GM12878 (cell line): ENCODE results near the gene PPOX. TPM values are rescaled to one million over a fixed set of nuclear protein-coding genes. Genes with fewer than 3 reads are reported as not detected.

Experiments used
- CBX3 ChIP-seq: fragments of 200-600 bp; sonication (generic); IDR thresholded peaks from 2 replicates; pipeline ENCODE4 v1.6.1; 2016; ENCODE audit warnings: low read depth, borderline replicate concordance
- CEBPB ChIP-seq, 2 experiments: fragments of 150-350 bp in 1 of 2; IDR thresholded peaks; 2 replicates each; pipeline ENCODE4 v1.6.1; 2012 to 2014; ENCODE audit warnings: low read depth in 2 of 2, low read length in 2 of 2, borderline replicate concordance in 1 of 2, inconsistent platforms in 1 of 2
- CREB1 ChIP-seq: IDR thresholded peaks from 2 replicates; pipeline ENCODE4 v1.6.1; 2012; ENCODE audit warnings: low read depth, mild to moderate bottlenecking, inconsistent platforms
- GABPA ChIP-seq: IDR thresholded peaks from 2 replicates; pipeline ENCODE4 v1.6.1; 2014; ENCODE audit warnings: antibody characterized with exemption, low read depth, mild to moderate bottlenecking, inconsistent platforms
- HCFC1 ChIP-seq: fragments of 150-350 bp; IDR thresholded peaks from 2 replicates; pipeline ENCODE4 v1.6.1; 2014; ENCODE audit warnings: low read length
- HDAC6 ChIP-seq: fragments of 200-600 bp; sonication (generic); IDR thresholded peaks from one replicate; pipeline ENCODE4 v1.8.0; 2017; ENCODE audit warnings: antibody characterized with exemption; ENCODE audit not compliant: unreplicated experiment
- HSF1 ChIP-seq: fragments of 150-350 bp; IDR thresholded peaks from 2 replicates; pipeline ENCODE4 v1.6.1; 2014; ENCODE audit warnings: mild to moderate bottlenecking, low read depth, low read length
- KDM1A ChIP-seq: fragments of 200-600 bp; sonication (generic); IDR thresholded peaks from 2 replicates; pipeline ENCODE4 v1.6.1; 2016; ENCODE audit warnings: borderline replicate concordance
- MXI1 ChIP-seq: fragments of 150-350 bp; IDR thresholded peaks from 2 replicates; pipeline ENCODE4 v1.6.1; 2011; ENCODE audit warnings: low read depth, mild to moderate bottlenecking, inconsistent platforms, low read length, improper control_type of control experiment
- NRF1 ChIP-seq: conservative IDR thresholded peaks from 2 replicates; pipeline ENCODE4 v1.6.1; 2011; ENCODE audit warnings: mild to moderate bottlenecking, low read depth, low read length, improper control_type of control experiment
- PBX3 ChIP-seq: IDR thresholded peaks from 2 replicates; pipeline ENCODE4 v1.6.1; 2011; ENCODE audit warnings: mild to moderate bottlenecking, low read depth, low read length, moderate library complexity; ENCODE audit not compliant: insufficient replicate concordance
- POLR2A ChIP-seq: IDR thresholded peaks from 2 replicates; pipeline ENCODE4 v1.6.1; 2011; ENCODE audit warnings: low read depth, mild to moderate bottlenecking, low read length
- POLR2AphosphoS2 ChIP-seq: IDR thresholded peaks from 2 replicates; pipeline ENCODE4 v1.6.1; 2011; ENCODE audit warnings: low read depth, mild to moderate bottlenecking, low read length, improper control_type of control experiment, moderate library complexity
- PRDM15 ChIP-seq: fragments of 450-650 bp; formaldehyde crosslinking; IDR thresholded peaks from 2 replicates; pipeline ENCODE4 v1.4.0; 2020; ENCODE audit warnings: mild to moderate bottlenecking, moderate library complexity
- RFX5 ChIP-seq: IDR thresholded peaks from 2 replicates; pipeline ENCODE4 v1.6.1; 2011; ENCODE audit warnings: low read depth, low read length, improper control_type of control experiment
- STAT1 ChIP-seq: fragments of 450-650 bp; conservative IDR thresholded peaks from 2 replicates; pipeline ENCODE4 v1.6.1; 2014; ENCODE audit warnings: antibody characterized with exemption, mild to moderate bottlenecking
- WRNIP1 ChIP-seq: IDR thresholded peaks from 2 replicates; pipeline ENCODE4 v1.6.1; 2011; ENCODE audit warnings: low read depth, low read length, improper control_type of control experiment, borderline replicate concordance
- YBX1 ChIP-seq: fragments of 450-650 bp; IDR thresholded peaks from 2 replicates; pipeline ENCODE4 v1.6.1; 2016; ENCODE audit warnings: antibody characterized with exemption
- ZBTB4 ChIP-seq: fragments of 450-650 bp; formaldehyde crosslinking; IDR thresholded peaks from 2 replicates; pipeline ENCODE4 v1.4.0; 2022; ENCODE audit warnings: mild to moderate bottlenecking, moderate library complexity
- ZNF622 ChIP-seq: fragments of 450-650 bp; IDR thresholded peaks from 2 replicates; pipeline ENCODE4 v1.6.1; 2017; ENCODE audit warnings: mild to moderate bottlenecking, inconsistent platforms
- ZZZ3 ChIP-seq: IDR thresholded peaks from 2 replicates; pipeline ENCODE4 v1.6.1; 2011; ENCODE audit warnings: low read depth; ENCODE audit not compliant: control insufficient read depth, insufficient read length
- polyA plus RNA-seq, 11 experiments: library from polyadenylated mRNA; depleted of rRNA in 4 of 11; unstranded in 6 of 11; stranded (reverse) in 5 of 11; fragments of >200 nt; fragmentation: Nextera tagmentation in 4 of 11; fragmentation: Illumina TruSeq in 1 of 11; extraction: Ambion mirVana in 4 of 11; extraction: Trizol in 1 of 11; gene quantifications; 1 replicate in 1 of 11; 2 replicates in 10 of 11; pipeline versions ENCODE4 v1.2.1 to v1.2.3, GENCODE V29; 2011 to 2016; ENCODE audit warnings: inconsistent platforms in 2 of 11, missing spikeins in 2 of 11, low read depth in 1 of 11
- total RNA-seq, 4 experiments: library from RNA; depleted of rRNA in 3 of 4; stranded (reverse); fragments of >200 nt in 3 of 4; fragmentation: Illumina TruSeq in 1 of 4; extraction: Trizol in 1 of 4; gene quantifications; 2 replicates each; pipeline versions ENCODE4 v1.2.1 to v1.2.3, GENCODE V29; 2013 to 2021

The PPOX gene
- total and polyA plus RNA-seq, 10 of the 15 experiments (the other 5 are each of a cell fraction or from before 2014, with no cell fraction given), result 8.9 to 31.5 (median 20.3) TPM

- TF ChIP-seq PRDM15 (CRISPR knock-in tag) (no peak), STAT1 (no peak), CBX3 (no peak), MXI1 (peak; percentile 53; the same call in 1 of the 2 replicates), POLR2AphosphoS2 (0 out of 2 replicates have a peak, but pooled peaks have one; percentile 54), CEBPB (IDR thresholded peaks at IDR 0.05; ENCODE audit: borderline replicate concordance in 1 of 2, low read depth in 2 of 2, low read length in 2 of 2) (no peak), HDAC6 (no peak), ZBTB4 (CRISPR knock-in tag) (no peak), ZZZ3 (no peak), GABPA (peak; percentile 94), HSF1 (no peak), CREB1 (peak; percentile 96), ZNF622 (no peak), NRF1 (no peak), HCFC1 (peak; percentile 95), YBX1 (no peak), POLR2A (peak; percentile 96), WRNIP1 (no peak), PBX3 (no peak), KDM1A (no peak), RFX5 (0 out of 2 replicates have a peak, but pooled peaks have one; percentile 32)
Observed at GRCh38 chr1:161201836-161202712, 35.8 kb downstream of the PPOX start, which contains the start of gene NDUFS2 (continued).
